NCI-H510A treated with DMSO at 0.1 percent for 48 hours (cell line): ENCODE results near the gene TRMU.
"Not testable (repeated sequence)": the region's sequence is repeated elsewhere in the genome, so short reads cannot be mapped to it uniquely, and the experiment has no call there.

ENCODE experiments used
- DNase-seq: peaks from one replicate; lab custom pipeline; 2025; lab: John Stamatoyannopoulos, UW

Gene TRMU

DNA sequence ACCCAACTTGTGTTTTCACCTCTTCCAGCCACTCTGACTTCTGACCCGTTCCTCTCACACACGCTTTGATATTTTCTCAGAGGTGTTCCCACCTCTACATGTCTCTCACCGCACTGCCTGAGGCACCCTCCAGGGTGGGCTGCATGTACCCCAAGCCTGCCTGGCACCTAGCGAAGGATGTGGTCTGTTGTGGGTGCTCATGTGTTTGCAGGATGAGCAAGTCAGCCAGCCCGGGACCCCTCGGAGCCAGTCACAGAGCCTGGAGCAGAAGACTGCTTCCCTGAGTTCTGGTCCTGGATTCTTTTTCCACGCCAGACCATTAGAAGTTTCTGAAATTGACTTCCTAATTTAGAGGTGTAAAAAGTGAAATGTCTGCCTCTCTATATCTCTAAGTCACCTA, 35.0 kb upstream of the TRMU start:
- no peak for DNase-seq

DNA sequence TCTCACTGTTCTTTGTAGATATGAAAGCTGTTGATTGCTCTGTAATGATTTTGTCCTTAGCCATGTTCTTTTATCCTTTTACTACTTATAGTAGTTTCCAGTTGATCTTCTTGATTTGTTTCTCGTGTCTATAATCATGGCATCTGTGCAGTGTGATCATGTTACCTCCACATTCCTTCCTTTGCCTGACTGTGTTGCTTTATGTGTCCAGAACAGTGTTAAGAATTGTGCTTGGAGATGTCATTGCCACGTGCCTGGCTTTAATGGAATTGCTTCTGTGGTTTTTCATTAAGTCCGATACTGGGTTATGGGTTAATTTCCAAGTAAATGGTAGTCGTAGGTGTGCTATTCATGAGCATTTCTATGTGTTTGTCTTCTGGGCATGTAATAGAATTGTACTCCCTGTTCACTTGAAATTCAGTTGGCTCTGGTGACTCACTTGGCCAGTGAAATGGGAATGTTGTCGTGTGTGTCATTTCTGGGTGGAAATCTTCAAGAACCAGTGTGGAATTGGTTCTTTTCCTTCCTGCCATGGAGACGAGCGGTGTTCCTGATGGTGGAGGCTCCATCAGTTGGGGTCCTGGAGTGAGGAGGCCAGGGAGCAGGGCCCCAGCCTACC, 32.1 kb upstream of the TRMU start:
- DNase-seq = no peak

DNA sequence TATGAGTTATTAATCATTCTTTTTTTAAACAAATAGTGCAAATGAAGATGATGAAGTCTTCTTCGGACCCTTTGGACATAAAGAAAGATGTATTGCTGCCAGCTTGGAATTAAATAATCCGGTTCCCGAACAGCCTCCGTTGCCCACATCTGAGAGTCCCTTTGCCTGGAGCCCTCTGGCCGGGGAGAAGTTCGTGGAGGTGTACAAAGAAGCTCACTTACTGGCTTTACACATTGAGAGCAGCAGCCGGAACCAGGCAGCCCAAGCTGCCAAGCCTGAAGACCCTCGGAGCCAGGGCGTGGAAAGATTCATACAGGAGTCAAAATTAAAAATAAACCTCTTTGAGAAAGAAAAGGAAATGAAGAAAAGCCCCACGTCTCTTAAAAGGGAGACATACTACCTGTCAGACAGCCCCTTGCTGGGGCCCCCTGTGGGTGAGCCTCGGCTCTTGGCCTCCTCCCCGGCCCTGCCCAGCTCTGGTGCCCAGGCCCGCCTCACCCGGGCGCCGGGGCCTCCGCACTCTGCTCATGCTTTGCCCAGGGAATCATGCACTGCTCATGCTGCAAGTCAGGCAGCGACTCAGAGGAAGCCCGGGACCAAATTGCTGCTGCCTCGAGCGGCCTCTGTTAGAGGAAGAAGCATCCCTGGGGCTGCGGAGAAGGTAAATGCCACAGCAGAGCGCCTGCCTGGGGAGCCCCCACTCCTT, 27.1 kb upstream of the TRMU start:
- DNase-seq = no peak

DNA sequence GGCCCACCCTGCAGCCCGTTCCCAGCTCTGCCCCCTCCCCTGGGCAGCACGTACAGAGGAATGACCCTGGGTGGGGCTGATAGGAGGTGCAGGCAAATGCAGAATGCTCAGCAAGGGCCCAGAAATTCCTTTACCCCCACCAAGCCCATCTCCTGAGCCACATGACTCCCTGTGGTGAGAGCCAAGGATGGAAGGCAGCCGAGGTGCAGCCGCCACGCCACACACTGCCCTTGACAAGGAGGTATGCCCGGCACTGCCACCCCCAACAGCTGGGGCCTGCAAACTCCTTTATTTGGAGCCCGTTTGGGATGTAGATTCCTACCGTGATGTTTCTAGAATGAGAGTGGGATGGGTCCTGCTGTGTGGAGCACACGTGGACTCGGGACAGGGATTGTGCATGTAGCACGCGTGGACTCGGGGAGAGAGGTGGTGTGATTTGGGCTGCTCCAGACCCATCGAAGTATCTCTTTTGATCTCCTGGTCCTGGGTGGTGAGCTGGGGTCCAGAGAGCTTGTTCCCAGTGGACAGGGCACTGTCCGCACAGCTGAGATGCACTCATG, 25.9 kb upstream of the TRMU start:
- no peak for DNase-seq

DNA sequence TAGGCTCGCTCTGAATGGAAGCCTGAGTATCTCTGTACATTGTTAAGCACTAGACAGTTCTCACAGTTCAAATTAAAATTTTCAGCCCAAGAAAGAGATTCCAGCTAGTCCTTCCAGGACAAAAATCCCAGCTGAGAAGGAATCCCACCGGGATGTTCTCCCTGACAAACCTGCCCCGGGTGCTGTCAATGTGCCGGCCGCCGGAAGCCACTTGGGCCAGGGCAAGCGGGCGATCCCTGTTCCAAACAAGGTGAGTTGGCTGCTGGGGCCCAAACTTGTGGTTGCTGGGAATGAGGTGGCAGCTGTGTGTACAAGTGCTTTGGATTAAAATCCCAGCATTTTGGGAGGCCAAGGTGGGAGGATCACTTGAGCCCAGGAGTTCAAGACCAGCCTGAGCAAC, 23.5 kb upstream of the TRMU start:
- DNase-seq = no peak

DNA sequence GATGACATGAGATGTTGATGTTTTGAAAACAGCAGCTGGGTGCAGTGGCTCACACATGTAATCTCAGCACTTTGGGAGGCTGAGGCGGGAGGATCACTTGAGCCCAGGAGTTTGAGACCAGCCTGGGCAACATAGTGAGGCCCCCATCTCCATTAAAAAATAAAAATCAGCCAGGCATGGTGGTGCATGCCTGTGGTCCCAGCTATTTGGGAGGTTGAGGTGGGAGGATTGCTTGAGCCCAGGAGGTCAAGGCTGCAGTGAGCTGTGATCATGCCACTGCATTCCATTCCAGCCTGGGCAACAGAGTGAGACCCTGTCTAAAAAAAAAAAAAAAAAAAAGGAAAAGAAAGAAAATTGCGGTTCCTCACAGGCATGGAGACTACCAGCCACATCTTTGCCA, 22.7 kb upstream of the TRMU start:
- DNase-seq = not testable (repeated sequence)

DNA sequence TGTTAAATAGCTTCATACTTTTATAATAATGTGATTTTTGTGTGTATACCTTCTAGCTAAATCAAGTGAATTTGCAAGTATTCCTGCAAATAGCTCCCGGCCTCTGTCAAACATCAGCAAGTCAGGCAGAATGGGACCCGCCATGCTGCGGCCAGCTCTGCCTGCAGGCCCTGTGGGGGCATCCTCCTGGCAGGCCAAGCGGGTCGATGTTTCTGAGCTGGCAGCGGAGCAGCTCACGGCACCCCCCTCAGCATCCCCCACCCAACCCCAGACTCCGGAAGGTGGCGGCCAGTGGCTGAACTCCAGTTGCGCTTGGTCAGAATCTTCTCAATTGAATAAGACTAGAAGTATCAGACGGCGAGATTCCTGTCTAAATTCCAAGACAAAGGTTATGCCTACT, 19.5 kb upstream of the TRMU start:
- DNase-seq = no peak

DNA sequence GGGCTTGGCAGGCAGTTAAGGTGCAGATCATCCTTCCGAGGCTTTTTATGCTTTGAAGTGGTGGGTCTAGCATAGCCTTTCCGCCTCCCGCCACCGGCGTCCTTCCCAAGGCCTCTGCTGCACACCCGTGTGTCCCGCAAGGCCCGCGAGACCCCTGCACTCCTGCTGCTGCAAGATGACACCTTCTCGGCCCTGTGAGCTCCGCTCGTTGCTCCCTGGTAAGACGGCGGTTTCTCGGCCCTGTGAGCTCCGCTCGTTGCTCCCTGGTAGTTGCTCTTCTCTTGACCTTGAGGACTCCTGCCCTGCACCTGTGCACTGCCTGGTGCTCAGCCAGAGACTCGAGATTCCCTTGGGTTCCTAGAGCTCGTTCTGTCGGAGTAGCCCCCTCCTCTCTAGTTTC, 17.9 kb upstream of the TRMU start:
- no peak for DNase-seq

DNA sequence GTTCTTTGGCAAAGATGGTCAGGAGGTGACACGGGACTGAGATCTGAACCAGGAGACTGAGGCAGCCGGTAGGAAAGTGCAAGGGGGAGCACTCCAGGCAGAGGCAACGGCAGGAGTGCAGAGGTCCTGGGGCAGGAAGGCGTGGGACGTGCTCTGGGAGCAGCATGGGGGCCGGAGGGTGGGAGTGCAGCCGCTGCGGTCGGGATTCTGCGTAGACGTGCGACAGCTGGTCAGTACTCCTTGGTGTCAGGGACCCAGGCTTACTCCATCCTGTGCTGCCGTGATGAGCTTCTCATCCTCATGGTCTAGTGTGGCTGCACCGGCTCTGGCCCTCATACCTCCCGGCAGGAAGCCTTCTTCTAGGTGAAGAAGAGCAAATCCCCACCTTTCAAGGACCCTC, 16.9 kb upstream of the TRMU start:
- no peak for DNase-seq

DNA sequence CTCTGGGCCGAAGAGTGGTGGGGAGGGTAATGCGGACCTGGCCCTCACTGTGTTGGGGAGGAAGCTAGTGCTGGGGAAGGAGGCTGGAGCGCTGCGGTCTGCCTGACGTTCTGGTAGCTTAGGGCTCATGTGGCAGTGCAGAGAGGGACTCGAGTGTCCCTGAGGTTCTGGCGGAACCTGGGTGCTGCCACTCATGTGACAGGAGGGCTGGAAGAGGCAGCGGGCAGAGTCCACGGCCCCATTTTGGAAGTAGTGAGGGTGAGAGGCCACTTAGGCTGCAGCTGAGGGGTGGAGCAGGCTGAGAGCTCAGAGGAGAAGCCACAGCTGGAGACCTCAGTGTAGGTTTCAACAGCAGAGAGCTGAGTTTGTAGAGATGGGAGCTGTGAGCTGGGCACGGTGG, 16.2 kb upstream of the TRMU start:
- DNase-seq = no peak

DNA sequence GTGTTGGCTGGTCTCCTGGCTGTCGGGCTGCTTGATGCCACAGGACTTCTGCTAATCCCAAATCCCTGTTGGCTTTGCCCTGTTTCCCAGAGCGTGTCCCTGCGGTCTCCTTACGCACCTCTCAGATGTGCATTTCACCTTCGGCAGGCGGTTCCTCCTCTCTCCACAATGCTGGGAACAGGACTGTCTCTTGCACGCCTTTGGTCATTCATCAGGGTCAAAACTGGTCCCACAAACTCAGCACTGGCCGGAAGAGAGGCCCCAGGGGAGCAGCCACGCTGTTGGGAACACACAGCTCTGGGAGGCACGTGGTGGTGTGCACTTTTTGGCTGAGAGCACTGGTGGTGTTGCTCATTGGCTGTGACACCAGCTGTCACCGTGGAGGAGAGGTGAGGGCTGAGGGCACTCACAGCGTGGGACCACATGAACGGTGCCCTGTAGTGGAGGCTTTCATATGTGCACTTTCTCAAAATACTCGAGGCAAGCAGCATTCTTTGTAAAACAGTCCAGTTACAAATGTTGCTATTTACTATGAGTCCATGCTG, 15.3 kb upstream of the TRMU start:
- no peak for DNase-seq

DNA sequence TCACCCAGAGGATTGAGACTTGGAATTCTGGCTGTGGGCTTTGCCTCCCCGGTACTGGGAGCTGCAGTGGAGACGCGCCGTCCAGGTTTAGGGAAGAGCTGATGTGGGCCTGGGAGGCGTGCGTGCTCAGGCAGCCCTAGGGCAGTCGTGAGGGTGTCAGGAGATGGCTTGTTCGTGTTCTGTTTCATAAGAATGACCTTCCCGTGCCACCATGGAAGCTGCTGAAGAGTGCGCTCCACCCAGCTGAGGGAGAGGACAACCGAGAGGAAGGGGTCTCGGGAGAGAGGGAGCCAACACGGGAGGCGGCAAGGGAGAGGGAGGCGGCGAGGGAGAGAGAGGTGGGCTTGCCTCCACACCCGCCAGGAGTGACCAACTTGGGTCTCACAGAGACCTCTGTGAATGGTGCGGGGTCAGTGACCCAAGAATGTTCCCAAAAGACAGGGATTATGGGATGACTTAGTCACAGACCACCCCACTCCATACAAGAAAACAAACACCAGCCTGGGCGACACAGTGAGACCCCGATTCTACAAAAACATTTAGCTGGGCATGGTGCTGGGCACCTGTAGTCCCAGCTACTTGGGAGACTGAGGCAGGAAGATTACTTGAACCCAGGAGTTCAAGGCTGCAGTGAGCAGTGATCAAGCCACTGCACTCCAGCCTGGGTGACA, 14.7 kb upstream of the TRMU start:
- no peak for DNase-seq

DNA sequence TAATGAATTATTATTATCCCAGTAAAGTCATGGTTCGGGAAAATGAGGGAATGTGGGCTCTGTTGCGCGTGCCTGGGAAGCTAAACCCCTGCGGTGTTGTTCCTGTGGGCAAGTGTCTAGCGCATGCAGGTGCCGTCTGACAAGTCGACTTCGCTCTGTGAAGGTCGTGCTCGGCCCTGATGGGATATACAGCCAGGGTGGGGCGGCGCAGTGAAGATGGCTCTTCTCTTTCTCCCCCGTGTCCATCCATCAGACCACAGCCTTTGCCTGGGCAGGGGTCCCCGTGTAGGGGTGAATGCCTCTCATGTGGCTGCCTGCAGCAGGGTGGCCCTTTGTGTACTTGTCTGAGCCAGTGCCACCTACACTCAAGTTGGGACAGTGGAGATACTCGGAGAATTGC, 12.8 kb upstream of the TRMU start:
- no peak for DNase-seq

DNA sequence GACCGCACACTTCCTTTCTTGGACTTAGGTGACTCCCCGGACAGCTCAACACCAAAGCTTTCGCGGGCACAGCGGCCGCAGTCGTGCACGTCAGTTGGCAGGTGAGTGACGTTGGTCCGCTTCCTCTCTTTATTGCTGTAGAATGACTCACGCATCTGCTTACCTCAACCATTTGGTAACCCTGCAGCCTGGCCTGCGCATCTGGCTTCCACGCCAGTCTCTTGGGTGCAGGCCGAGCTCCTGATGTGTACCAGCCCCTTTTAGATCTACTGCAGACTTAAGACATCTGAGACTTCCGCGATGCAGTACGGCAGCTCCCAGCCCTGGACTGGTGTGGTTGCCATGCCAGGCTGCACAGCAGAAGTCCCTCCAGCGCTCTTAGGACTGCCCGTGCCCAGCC, 12.4 kb upstream of the TRMU start:
- DNase-seq = no peak

DNA sequence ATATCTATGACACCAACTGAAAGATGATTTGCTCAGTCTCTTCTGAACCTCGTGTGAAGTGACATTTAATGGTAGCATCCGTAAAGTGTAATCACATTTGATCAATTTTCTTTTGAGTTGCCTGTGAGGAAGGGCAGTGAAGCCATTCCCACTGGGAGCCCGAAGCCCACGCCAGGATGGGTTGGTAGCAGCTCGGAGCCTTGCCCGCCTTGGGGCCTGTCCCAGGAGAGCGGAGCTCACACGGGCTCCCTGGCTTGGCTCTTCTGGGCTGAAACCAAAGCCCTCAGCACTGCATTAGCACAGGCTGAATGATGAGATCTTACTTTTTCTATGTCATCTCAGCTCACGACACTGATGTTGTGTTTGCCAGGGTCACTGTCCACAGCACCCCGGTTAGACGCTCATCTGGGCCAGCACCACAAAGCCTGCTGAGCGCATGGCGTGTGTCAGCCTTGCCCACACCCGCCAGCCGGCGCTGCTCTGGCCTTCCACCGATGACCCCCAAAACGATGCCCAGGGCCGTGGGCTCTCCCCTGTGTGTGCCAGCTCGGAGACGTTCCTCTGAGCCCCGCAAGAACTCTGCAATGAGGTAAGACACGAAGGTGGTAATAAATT, 9.3 kb upstream of the TRMU start:
- no peak for DNase-seq

DNA sequence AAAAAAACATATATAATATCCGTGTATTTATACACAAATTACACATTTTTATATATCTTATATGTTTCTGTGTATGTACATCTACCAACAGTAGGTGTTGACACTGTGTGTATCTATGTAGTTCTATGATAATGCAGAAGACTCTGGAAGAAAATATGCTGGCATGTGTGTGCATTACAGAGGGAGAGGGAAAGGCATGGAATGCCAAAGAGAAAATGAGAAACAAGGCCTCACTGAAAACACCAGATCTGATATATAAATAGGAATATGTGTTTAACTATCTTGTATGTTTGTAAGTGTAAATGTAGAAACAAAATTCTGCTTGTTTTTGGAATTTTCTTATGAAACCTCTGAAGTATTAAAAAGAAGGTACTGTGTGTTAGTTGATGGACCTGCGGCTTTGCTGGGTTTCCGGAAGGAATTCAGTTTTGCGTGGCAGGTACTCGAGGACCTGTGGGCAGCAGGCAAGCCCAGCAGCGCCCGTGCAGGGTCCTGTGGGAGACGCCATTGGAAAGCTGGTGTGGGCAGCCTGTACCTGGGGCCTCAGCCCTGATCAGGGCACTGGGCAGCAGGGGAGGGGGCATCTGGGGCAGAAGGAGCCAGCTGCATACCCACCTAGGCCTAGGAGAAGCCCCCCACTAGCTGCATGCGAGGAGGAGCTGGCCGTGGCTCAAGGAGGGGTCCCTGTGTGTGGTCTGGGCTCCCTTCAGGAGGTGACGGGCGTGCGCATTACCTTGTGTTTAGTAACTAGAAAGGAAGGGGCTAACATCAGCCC, 7.6 kb upstream of the TRMU start:
- no peak for DNase-seq

DNA sequence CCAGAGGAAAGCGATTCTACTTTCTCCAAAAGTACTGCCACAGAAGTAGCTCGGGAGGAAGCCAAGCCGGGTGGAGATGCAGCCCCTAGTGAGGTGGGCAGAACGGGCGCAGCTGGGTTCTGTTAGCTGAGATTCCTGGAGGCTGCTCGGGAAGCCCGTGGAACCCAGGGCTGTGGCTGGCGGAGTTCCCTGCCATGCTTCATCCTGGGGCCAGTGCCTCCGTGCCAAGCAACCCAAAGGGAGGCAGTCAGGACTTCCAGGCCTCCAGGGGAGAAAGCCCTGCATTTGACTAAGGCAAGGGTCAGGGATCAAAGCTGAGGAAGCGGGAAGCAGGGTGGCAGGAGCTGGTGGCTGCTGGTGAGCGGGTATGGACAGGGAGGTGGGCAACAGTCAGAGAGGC, 6.7 kb upstream of the TRMU start:
- no peak for DNase-seq

DNA sequence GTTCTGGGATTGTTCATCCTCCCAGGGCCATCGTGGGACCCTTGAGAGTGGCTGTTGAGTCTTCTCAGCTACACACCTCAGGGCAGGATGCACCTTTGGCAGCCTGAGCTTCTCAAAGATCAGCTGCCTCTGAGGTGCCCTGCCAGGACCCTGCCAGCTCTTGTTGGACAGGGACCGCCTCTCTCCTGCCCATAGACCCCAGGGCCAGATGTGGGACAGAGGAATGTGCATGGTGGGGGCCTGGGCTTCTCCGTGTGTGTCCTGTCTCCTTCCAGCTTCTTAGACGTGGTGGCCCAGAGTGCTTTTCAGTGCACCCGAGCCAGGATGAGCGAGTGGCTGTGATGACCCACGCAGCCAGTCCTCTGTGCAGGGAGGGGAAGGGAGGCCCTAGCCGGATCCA, 5.9 kb upstream of the TRMU start:
- no peak for DNase-seq

DNA sequence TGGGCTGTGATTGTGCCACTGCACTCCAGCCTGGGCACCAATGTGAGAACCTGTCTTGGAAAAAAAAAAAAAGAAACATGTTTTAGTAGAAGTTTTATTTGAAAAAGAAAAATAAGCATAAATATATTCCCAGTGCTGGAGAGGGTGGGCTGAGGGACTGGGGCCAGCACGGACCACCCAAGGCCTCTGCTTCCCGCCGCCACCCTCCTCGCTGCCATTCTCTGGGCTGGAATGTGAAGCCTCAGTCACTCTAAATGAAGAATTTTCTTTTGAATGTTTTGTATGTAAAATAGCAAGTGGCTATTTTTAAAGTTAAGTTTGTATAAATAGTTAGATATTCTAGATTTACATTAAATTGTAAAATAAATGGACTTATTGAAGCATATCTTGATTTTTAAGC, 5.1 kb upstream of the TRMU start:
- DNase-seq = no peak

DNA sequence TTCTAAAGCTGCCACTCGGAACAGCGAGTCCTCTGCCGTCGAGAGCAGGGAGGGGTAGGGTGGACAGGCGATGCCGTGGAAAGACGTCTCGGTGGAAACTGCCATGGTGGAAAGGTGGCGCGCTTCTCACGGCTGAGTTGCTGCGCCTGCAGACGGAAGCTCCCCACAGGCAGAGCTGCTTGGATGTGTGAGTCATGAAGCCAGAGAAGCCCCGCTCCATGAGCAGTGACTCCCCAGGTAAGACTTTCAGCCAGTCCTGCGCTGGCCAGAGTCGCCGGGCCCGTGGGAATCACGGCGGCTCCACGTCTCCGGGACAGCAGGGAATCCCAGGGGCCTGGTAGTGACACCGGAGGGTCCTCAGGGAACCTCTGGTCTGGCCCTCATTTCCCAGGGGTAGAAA, 4.0 kb upstream of the TRMU start:
- DNase-seq = no peak

DNA sequence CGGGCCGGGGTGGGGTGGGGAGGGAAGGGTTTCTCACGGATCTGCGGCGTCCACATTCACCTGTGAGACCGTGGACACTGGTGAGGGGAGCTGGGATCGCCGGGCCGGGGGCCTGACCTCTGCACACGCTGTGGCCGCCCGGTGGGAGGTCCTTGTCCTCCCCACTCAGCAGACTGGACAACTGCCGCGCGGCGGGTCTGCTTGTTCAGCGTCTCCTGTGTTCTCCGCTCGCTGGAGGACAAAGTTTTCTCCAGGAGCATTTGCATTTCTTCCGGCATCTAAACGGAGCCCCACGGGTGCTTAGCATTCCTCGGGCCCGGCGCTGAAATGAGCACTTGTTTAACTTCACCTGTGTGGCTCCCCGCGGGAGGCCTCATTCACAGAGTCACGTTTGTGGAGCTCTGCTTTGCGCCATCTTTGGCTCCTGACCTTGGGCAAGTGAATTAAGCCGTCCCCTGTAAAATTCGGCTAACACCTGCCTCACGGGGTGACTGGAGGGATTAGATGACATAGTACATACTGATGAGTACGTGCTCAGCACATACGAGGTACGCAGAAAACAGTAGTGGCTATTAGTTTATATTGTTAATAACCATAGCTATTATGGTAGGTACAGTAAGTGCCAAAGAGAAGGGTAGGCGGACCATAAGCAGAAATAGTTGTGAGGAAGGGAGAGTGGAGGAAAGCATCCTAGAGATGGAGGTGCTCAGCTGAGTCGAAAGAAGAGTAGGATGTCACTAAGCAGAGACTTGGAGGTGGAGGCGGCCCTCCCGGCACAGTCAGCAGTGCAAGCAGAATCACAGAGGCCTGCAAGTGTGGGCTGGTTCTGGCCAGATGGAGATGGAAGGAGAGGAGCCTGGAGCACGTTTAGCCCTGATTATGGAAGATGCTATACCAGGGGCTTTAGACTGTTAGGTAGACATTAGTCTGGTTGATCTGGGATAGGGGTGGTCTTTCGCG, 885 bp downstream of the TRMU start:
- no peak for DNase-seq
